Colonic mucosa (tissue), 4 donors: ENCODE measurements around the gene PTPRN2. TPM values are rescaled to one million over a fixed set of nuclear protein-coding genes. Genes with fewer than 3 reads are reported as not detected.

Source experiments
- DNase-seq: peaks from one replicate; pipeline ENCODE4 v3.0.0-alpha.2; 2020
- H3K27ac ChIP-seq: fragments of 200-600 bp; one replicate; pipeline ENCODE4 v1.8.0; 2021
- H3K27me3 ChIP-seq: fragments of 200-600 bp; one replicate; pipeline ENCODE4 v1.8.0; 2021
- H3K36me3 ChIP-seq: fragments of 200-600 bp; one replicate; pipeline ENCODE4 v1.8.0; 2021
- H3K4me1 ChIP-seq: fragments of 200-600 bp; one replicate; pipeline ENCODE4 v1.8.0; 2021; ENCODE audit warnings: mild to moderate bottlenecking
- H3K4me3 ChIP-seq: fragments of 200-600 bp; one replicate; pipeline ENCODE4 v1.8.0; 2021
- H3K9ac ChIP-seq, 2 donors: one replicate each; pipeline ENCODE4 v1.7.0; 2013; ENCODE audit warnings: control low read depth in 2 of 2, low read depth in 2 of 2, low read length in 2 of 2
- H3K9me3 ChIP-seq: fragments of 200-600 bp; one replicate; pipeline ENCODE4 v1.8.0; 2021
- intact Hi-C: fragments of 100-400 bp; cut with DNase I; formaldehyde crosslinking; loops from one replicate; pipeline ENCODE4 v1.14.1; 2022
- total RNA-seq, 2 donors: library from RNA; stranded (reverse); fragmentation: NEBNext Ultra II Directional in 1 of 2; extraction: Animal tissue kit (Norgen Biotek cat#: 25700) in 1 of 2; gene quantifications; one replicate each; pipeline ENCODE4 v1.2.1, GENCODE V29; 2021
- TF ChIP-seq, protein P1 (sequence below): fragments of 200-600 bp; IDR thresholded peaks from one replicate; pipeline ENCODE4 v1.8.0; 2022; ENCODE audit warnings: antibody characterized with exemption, mild to moderate bottlenecking
- donor health status: healthy.
- donor health status: DM: no; HTN: no; CAD: no.
- donor health status: DM: no; HTN: no; CAD: no.

PTPRN2 gene
- total RNA-seq, 2 donors from 2014 or later = 14.7 to 21.6 TPM

DNA sequence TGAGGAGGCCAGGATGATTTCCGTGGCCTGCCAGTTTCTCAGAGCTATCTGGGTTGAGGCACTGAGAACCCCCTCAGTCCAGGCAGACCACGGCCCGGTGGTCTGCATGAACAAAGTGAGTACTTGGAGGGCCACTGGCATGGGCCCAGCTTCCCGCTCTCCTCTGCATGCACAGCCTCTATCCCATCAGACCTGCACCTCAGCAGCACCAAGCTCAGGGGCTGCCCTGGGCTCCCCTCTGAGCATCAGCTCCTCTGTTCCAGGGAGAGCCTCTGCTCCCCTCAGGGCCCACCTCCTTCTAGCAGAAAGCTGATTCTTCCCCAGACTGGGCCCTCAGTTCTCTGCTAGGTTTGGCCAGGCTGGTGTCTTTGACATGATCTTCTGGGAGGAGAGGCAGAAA, 780.9 kb downstream of the PTPRN2 start:
- Histone ChIP-seq H3K4me1 (no peaks in the 10 kb centered on the region), H3K4me3 (no peak overlapping the region), H3K36me3 (no peaks in the 10 kb centered on the region), H3K9ac (no peak overlapping the region), H3K27ac (no peak overlapping the region), H3K9me3 (no peaks in the 10 kb centered on the region), H3K27me3 (no peaks in the 10 kb centered on the region)
- DNase-seq = no peak
- intact Hi-C loops = no loop called here
- TF ChIP-seq, protein P1, sequence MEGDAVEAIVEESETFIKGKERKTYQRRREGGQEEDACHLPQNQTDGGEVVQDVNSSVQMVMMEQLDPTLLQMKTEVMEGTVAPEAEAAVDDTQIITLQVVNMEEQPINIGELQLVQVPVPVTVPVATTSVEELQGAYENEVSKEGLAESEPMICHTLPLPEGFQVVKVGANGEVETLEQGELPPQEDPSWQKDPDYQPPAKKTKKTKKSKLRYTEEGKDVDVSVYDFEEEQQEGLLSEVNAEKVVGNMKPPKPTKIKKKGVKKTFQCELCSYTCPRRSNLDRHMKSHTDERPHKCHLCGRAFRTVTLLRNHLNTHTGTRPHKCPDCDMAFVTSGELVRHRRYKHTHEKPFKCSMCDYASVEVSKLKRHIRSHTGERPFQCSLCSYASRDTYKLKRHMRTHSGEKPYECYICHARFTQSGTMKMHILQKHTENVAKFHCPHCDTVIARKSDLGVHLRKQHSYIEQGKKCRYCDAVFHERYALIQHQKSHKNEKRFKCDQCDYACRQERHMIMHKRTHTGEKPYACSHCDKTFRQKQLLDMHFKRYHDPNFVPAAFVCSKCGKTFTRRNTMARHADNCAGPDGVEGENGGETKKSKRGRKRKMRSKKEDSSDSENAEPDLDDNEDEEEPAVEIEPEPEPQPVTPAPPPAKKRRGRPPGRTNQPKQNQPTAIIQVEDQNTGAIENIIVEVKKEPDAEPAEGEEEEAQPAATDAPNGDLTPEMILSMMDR = no peak

- no peaks in the 10 kb centered on the region for H3K36me3 ChIP-seq
These were observed 781.9 kb downstream of the PTPRN2 start for GRCh38 chr7:157805713-157806112.

DNA sequence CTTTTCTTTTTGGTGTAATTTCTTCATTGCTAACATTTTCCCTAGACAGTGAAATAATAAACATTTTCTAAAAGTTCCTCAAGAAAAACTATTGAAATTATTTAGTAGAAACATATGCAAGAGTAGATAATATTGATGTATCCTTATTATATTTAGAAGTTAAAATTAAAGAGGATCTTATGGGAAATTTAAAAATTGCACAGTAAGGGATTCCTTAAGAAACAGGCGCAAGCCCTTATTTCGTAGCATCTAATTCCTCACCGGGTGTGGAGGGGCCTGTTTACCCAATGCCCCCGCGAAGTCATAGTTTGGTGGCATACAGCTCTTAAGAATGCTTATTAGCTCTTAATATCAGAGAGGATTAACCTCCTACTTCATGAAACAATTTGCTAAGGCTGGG, 783.7 kb downstream of the PTPRN2 start:
- H3K27ac ChIP-seq = no peak overlapping the region
- H3K27me3 ChIP-seq = no peaks in the 10 kb centered on the region
- no peaks in the 10 kb centered on the region for H3K4me1 ChIP-seq
- no peak for DNase-seq
- H3K9ac ChIP-seq = no peak overlapping the region
- no peak overlapping the region for H3K4me3 ChIP-seq
- TF ChIP-seq, protein P1 = no peak
- intact Hi-C loops = no loop called here
- no peaks in the 10 kb centered on the region for H3K9me3 ChIP-seq
- no peaks in the 10 kb centered on the region for H3K36me3 ChIP-seq

More at GRCh38 chr7:157805713-157806112, 781.9 kb downstream of the PTPRN2 start:
- Histone ChIP-seq H3K27ac (no peak overlapping the region), H3K4me3 (no peak overlapping the region), H3K9me3 (no peaks in the 10 kb centered on the region), H3K9ac (no peak overlapping the region), H3K27me3 (no peaks in the 10 kb centered on the region), H3K4me1 (no peaks in the 10 kb centered on the region)
- DNase-seq = no peak
- intact Hi-C loops = no loop called here
- TF ChIP-seq, protein P1 = no peak

- H3K4me1 ChIP-seq = no peaks in the 10 kb centered on the region
- no peak overlapping the region for H3K9ac ChIP-seq
- no peak overlapping the region for H3K27ac ChIP-seq
- intact Hi-C loops = no loop called here
- DNase-seq = no peak
- no peaks in the 10 kb centered on the region for H3K36me3 ChIP-seq
- TF ChIP-seq, protein P1 = no peak
- no peaks in the 10 kb centered on the region for H3K9me3 ChIP-seq
- no peak overlapping the region for H3K4me3 ChIP-seq
- H3K27me3 ChIP-seq = no peaks in the 10 kb centered on the region
These were observed 785.5 kb downstream of the PTPRN2 start for GRCh38 chr7:157801971-157802675.

DNA sequence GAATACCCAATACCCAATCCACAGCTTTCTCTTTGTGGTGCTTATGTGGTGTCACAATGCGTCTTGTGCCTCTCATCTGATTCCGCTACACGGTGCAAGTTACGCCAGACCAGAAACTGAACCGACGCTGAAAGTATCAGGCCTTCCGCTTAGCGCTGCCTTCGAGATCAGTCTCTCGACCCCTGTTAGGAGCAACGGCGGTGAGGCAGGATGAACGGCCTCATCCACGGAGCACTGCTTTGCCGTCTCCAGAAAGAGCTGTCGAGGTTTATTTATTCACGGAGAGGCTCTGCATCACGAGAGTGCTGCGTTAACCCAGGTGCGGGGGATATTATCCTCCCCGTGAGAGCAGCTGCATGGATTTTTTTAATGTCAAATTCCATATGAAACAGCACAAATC, 786.5 kb downstream of the PTPRN2 start:
- DNase-seq = no peak
- Histone ChIP-seq H3K4me3 (no peak overlapping the region), H3K27me3 (no peaks in the 10 kb centered on the region), H3K27ac (no peak overlapping the region), H3K36me3 (no peaks in the 10 kb centered on the region), H3K9me3 (no peaks in the 10 kb centered on the region), H3K9ac (no peak overlapping the region), H3K4me1 (no peaks in the 10 kb centered on the region)
- intact Hi-C loops = no loop called here
- TF ChIP-seq, protein P1 = no peak
